GM10847 (cell line): Measurements from ENCODE around the gene GATAD1.
"Not testable (repeated sequence)": the region's sequence is repeated elsewhere in the genome, so short reads cannot be mapped to it uniquely, and the experiment has no call there.

Experiments used
- POLR2A ChIP-seq: IDR thresholded peaks from 2 replicates; pipeline ENCODE4 v1.6.1; 2011; ENCODE audit not compliant: insufficient read length; ENCODE audit errors: extremely low read depth

The GATAD1 gene

DNA sequence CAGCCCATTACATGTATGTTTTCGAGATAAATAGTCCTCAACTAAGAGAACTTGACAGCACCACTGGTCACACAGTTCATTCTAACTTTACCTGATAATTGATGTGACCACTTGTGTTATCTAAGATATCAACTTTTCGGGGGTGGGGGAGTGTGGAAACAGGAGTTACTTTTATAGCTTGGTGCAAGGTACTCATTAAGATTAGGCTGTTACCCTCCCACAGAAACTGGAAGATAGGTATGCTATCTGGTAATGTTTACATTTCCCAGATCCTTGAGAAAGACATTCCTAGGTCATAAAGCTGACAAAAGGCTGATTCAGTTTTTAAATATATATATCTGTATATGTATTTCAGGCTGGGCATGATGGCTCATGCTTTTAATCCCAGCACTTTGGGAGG, 19.4 kb downstream of the GATAD1 start:
- TF ChIP-seq POLR2A = no peak

DNA sequence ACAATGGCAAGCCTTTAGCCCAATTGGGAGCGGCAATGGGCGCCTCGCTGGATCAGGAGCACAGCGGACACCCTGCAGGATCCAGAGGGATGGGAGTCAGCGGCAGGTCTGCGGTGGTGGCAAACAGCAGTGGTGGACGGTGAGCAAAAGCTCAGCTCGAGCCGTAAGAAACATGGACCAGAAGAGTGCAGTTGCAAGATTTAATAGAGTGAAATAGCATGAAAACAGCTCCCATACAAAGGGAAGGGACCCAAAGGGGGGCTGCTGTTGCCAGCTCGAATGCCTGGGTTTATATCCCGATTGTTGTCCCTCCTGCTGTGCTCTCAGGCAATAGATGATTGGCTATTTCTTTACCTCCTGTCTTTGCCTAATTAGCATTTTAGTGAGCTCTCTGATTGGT, 30.4 kb downstream of the GATAD1 start, which contains the start of gene ERVW-1:
TSS of gene ERVW-1 (minus strand) at position 266 of the 400 bp plus-strand sequence. CDS start 7,565 bp downstream, outside the sequence.
- TF ChIP-seq POLR2A = not testable (repeated sequence)

DNA sequence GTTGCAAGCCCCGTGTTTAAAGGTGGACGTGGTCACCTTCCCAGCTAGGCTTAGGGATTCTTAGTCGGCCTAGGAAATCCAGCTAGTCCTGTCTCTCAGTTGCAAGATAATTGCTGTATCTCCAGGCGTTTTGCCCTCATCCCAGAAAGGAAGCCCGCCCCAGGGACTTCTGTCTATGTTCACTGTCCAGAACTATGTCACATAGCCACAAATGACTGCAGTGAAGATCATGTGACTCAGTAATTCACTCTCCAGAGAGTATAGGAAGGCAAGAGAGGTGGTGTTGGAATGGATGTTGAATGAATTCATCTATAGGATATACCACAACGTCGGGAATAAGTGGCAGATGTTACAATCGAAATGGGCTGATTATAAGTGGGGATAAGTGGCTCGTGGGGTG, 30.8 kb downstream of the GATAD1 start:
- no peak for TF ChIP-seq POLR2A

DNA sequence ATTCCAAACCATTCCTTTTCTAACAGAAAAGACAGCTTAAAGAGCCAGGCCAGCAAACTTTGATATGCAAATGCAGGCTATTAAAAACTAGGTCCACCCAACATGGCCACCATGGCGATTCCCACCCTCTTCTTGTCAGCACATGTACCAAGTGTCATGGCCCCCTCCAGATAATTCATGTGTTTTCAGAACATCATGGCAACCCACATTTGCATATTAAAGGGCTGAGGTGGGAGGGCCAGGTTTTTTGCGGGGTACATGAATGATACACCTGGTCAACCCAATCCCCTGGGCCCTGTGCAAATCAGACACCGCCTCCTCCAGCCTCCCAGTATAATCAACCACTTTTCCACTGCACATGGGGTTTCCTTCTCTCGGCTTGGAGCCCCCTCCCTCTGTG, 31.4 kb downstream of the GATAD1 start:
- TF ChIP-seq POLR2A = no peak

DNA sequence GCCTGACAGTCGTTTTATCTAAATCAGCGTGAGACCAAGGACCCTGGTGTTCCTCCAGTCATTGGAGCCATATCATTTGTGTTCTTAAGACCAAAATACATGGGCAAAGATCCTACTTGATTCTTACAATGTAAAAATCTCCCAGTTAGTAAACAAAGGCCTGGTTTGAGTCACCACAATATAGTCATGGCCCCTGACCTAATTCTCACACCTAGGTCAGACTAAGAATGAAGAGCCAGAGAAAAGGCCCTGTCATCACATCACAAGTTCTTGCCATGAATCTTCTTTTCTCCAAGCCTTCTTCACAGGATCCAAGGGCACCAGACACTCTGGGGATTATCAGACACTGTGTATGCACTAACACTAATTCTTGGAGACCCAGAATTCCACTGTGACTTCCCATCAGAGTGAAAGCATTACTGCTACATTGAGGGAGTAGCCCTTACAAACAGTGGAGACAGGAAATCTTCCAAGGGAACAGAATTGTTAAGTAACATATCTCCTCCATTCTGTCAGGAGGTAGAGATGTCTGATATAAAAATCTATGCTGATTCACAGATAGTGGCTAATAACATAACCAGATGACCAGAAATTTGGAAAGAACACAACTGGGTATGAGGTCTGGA, 38.1 kb downstream of the GATAD1 start:
- TF ChIP-seq POLR2A = no peak

DNA sequence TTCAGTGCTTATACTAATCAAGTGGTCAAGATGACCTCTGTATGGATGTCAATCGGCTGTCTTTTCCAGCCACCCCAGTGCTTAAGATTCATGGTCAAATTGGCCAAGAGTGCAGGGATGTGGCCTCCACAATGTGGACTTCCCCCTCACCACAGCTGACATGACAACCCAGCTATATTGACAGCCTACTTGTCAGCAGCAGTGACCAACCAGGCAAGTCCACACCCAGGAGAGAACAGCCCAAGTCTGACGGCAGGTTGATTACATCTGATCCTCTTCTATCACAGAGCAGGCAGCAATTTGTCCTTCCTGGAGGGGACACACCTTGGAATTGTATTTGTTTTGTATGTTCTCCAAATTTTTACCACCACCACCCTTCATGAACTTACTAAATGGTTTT, 38.7 kb downstream of the GATAD1 start:
- no peak for TF ChIP-seq POLR2A

DNA sequence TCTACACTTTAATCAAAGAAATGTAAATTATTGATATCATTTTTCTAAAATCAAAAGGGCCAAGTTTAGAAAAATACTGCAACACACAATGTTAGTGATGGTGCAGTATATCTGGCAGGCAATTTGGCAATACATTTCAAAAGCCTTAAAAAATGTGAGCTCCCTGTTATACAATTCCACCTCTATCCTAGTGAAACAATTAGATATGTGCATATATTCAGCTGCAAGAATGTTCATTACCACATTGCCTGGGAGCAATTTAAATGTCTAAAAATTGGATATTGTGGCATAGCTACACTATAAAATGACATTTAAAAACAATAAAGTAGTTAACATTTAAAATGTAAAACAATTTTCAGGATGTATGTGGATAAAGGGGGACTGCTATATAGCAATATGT, 40.5 kb downstream of the GATAD1 start:
- no peak for TF ChIP-seq POLR2A

DNA sequence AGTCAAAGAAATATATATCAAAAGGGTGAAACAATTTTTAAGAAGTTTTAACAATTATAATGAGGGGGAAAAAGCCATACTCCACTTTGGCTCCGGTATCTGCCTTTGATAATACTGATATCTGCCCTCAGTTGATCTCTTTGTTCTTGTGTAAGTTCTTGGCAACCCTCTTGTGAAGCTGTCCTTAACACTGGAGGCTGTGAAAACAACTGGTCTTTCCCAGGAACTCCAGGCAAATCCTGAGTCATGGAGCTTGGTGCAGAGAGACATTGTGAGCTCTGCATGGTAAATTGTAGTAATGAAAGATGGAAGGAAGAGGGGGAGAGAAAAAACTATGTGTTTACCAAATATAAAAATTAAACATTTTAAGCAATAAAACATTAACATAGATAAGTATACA, 42.4 kb downstream of the GATAD1 start:
- no peak for TF ChIP-seq POLR2A

DNA sequence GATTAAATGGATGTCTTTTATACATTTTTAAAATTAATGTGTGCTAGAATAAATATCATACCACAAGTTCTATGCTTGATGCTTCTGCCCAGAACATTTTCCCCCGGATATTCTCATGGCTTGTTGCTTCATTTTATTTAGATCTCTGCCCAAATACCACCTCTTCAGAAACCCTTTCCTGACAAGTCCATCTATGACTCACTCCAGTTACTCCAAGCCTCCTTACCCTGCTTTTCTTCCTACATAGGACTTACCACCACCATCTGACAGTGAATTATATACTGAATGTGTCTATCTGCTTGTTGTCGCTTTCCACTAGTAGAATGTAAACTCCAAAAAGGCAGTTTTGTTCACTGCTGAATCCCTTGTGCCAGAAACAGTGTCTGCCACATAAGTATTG, 49.6 kb downstream of the GATAD1 start:
- no peak for TF ChIP-seq POLR2A

DNA sequence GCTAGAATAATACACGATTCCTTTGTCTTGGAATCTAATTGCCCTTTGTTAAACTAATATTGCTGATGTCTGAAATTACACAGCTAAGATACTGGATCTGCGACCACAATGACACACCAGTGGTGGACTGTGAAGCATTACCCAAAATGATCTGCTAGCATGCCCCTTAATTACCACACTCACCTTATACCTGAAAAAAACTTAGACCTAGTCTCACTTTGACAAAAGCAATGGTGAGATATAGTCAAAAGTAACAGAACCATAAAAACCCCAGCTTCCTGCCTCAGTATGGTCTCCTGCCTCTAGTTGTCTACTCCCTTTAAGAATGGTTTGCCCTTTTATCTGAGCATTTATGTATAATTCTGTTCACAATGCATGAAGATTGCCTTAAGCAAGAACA, 51.3 kb downstream of the GATAD1 start:
- no peak for TF ChIP-seq POLR2A

DNA sequence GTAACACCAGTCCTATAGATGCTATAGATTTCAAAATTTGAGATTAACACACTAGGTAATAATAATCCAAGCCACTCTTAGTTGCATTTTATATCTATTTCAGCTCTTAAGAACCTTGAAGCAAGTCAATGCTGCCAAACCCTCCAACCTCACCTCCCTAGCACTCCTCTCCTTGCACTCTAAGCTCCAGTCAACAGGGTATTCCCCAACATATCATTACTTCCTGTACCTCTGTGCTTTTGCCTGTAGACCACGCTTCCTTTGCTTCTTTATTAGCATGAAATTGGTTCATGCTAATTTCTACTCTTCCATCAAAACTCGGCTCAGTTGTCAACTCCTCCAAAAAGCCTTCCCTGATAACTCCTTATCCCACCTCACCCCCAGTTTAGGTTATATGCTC, 56.5 kb downstream of the GATAD1 start:
- TF ChIP-seq POLR2A = no peak

DNA sequence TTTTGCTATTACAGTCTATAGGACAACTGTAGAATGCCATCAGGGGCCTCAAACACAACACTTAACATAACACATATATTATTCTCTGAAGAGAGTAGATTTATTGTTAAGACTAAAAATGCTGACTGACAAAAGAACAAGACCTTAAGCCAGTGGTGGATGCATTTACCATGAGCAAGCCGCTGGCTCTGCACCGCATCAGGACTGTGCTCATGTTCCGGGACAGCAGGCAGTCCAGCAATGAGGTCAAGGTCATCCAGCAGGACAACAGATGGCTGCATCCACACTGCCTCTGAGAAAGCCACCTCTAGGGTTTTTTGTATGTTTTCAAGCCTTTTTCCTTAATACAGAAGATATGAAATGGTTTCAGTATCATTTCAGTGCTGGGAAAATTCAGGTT, 57.3 kb downstream of the GATAD1 start:
- no peak for TF ChIP-seq POLR2A

DNA sequence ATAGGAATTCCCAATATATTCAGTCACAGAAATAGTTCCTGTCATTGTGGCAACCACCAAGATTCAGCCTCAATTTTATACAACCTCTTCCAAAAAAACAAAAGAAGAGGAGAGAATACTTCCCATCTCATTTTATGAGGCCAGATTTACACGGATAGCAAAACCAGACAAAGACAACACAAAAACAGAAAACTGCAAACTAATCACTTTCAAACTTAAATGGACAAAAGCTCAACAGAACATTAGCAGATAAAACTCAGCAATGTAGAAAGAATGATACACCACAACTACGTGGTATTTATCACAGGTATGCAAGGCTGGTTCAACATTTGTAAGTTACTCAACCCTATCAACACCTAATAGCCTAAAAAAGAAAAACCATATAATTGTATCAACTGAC, 59.1 kb downstream of the GATAD1 start:
- TF ChIP-seq POLR2A = no peak

DNA sequence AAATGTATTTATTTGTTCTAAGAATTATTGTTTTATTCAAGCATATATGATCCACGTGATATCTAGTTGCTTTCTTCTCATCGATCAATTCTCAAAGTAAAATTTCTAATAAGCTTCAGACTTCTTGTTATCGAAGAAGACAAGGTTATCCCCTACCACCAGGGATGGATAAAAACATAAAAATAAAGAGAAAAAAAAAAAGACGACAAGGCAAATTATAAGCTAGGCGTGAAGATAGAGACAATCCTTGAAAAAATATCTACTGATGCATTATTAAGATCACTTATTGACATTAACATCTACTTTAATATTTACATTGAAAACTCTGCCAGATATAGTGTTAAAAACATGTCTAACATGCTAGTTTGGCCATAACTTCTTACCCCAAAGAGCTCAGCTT, 61.7 kb downstream of the GATAD1 start:
- no peak for TF ChIP-seq POLR2A
